Endothelial cell of umbilical vein (primary cell): ENCODE measurements around the gene ADGRL3.

Experiments used
- CTCF ChIP-seq, 2 donors: IDR thresholded peaks; 1 replicate in 1 of 2; 2 replicates in 1 of 2; pipeline ENCODE4 v1.5.1; 2011; ENCODE audit warnings: low read length in 2 of 2, mild to moderate bottlenecking in 2 of 2, moderate library complexity in 2 of 2, control low read depth in 1 of 2, inconsistent platforms in 1 of 2, low read depth in 1 of 2; ENCODE audit not compliant: insufficient read depth in 1 of 2; ENCODE audit errors: extremely low read depth in 1 of 2
- EZH2 ChIP-seq: IDR thresholded peaks from 2 replicates; pipeline ENCODE4 v1.6.1; 2012; ENCODE audit warnings: borderline replicate concordance, low read depth, mild to moderate bottlenecking, moderate library complexity, low read length, inconsistent platforms; ENCODE audit not compliant: severe bottlenecking
- FOS ChIP-seq: IDR thresholded peaks from 2 replicates; pipeline ENCODE4 v1.6.1; 2011; ENCODE audit warnings: mild to moderate bottlenecking, low read length, moderate library complexity, borderline replicate concordance; ENCODE audit not compliant: insufficient read depth
- GATA2 ChIP-seq: IDR thresholded peaks from 2 replicates; pipeline ENCODE4 v1.7.0; 2011; ENCODE audit warnings: low read depth, mild to moderate bottlenecking, moderate library complexity, mixed read lengths, low read length; ENCODE audit not compliant: insufficient read length, insufficient read depth
- MAX ChIP-seq: IDR thresholded peaks from 2 replicates; pipeline ENCODE4 v1.6.1; 2011; ENCODE audit not compliant: insufficient read depth, insufficient read length
- POLR2A ChIP-seq: IDR thresholded peaks from 2 replicates; pipeline ENCODE4 v1.6.1; 2012; ENCODE audit warnings: low read depth, mild to moderate bottlenecking, control low read depth, low read length

DNA sequence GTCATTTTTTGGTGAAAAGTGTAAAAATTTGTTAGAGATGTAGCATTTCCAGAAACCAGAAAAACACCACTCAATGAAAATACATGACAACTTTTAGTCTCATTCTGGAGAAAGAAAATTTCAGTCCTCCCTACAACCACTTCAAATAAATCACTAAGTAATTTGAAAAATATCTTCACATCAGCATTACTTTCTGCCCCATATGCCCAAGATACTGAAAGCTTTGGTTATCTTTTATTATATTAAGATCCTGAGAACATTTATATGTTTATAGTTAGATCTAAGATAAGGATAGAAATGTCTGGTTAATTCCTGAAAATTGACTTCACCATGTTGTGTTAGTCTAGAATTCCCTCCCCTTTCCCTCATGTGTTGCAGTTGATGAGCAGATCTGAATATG lies 119.0 kb downstream of the ADGRL3 start:
- no peak for TF ChIP-seq GATA2
- TF ChIP-seq CTCF (IDR thresholded peaks at IDR 0.05; ENCODE audit: extremely low read depth in 1 of 2, insufficient read depth in 1 of 2, low read depth in 1 of 2, low read length in 2 of 2): no peak
- TF ChIP-seq FOS: no peak
- no peak for TF ChIP-seq POLR2A
- no peak for TF ChIP-seq EZH2
- no peak for TF ChIP-seq MAX
